OCI-LY1 (cell line): ENCODE results near the gene VWA8.

Experiments used
- CTCF ChIP-seq: fragments of 200-600 bp; sonication (generic), shearing (Covaris generic); IDR thresholded peaks from 2 replicates; pipeline ENCODE4 v1.5.1; 2017; ENCODE audit warnings: mild to moderate bottlenecking, antibody characterized with exemption, low read length, moderate library complexity, mixed read lengths
- EZH2 ChIP-seq: fragments of 200-600 bp; sonication (generic), shearing (Covaris generic); IDR thresholded peaks from 2 replicates; pipeline ENCODE4 v1.8.0; 2017; ENCODE audit warnings: borderline replicate concordance, mixed run types, mild to moderate bottlenecking, antibody characterized with exemption, low read length, moderate library complexity, mixed read lengths

- no peak for TF ChIP-seq CTCF
- no peak for TF ChIP-seq EZH2
Measured at GRCh38 chr13:41621716-41622431, 339.0 kb downstream of the VWA8 start.
